SKM-1 (cell line): ENCODE results near the gene GOLGB1.

ENCODE experiments used
- DNase-seq: peaks from one replicate; lab custom pipeline; 2025; ENCODE audit not compliant: unreplicated experiment; lab: John Stamatoyannopoulos, UW

Gene GOLGB1

DNA sequence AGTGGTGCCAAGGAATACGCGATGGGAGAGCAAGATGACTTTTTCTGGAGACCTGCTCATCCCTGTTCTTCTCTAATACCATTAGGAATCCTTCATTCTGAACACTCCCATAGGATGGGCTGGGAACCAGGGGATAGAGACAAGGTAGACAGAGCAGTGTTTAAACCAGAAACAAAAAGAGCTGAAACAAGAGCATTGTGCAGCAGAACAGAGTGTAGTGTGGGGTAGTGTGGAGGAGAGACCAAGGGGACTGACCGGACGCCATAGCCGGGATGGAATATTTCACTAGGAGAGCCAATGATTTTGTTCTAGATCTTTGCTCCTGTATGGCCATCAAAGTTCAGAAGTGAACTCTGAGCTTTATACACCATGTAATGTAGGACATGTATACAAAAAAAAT lies 104.5 kb downstream of the GOLGB1 start:
- DNase-seq = no peak

GRCh38 chr3:121642601-121643314 lies 106.8 kb downstream of the GOLGB1 start:
- no peak for DNase-seq

GRCh38 chr3:121641127-121641526 lies 108.4 kb downstream of the GOLGB1 start:
- no peak for DNase-seq

GRCh38 chr3:121637922-121638321 lies 111.6 kb downstream of the GOLGB1 start:
- no peak for DNase-seq

DNA sequence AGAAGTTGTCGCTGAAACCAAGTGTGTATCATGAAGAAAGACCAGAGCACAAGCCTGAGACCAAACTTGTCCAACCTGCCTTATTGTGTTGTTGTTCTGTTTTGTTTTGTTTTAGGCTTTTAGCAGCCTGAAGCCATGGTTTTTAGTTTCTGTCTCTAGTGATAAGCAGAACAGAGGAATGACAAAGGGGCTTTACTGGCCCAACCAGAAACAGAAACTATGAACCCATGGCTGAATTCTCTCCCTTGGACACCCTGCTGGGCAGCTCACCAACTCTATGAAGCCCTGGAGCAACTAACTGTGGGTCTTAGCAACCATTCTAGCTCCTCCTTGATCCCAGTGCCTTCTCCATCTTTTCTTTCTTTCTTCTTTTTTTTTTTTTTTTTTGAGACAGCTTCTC lies 119.2 kb downstream of the GOLGB1 start:
- no peak for DNase-seq

DNA sequence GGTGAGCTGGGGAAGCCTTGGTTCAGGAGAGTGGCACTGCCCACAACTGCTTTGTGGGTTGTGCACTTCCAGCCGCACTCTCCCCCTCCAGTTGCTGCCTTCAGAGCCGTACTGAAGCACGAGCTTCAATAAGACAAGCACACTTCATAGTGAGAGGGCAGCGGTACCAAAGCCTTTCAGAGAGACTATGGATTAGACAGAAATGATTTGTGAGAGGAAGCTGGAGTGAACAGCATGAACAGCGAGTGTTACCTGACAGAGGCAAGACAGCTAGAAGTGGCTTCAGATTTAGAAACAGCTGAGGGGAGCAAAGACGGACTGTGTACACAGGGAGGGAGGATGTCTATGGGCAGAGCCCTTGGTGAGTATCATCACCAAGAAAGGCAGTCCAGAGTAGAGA lies 119.9 kb downstream of the GOLGB1 start:
- DNase-seq = no peak

DNA sequence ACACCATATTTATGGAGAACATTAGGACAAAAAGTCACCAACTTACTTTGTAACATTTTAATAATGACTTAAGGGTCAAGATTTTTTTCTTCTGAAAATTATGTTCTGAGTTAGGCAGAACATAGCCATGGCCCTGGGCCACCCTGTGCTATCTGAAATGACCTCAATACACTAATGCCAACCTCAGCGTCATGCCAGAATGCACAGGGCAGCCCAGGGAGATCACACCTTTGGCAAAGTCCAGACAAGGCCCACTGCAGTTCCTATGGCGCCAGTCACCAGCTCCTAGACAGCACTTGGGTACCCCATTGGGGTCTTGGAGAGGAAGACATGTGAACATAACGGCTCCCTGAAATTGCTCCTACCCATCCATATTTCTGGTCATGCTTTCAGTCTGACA lies 121.9 kb downstream of the GOLGB1 start:
- DNase-seq = no peak

DNA sequence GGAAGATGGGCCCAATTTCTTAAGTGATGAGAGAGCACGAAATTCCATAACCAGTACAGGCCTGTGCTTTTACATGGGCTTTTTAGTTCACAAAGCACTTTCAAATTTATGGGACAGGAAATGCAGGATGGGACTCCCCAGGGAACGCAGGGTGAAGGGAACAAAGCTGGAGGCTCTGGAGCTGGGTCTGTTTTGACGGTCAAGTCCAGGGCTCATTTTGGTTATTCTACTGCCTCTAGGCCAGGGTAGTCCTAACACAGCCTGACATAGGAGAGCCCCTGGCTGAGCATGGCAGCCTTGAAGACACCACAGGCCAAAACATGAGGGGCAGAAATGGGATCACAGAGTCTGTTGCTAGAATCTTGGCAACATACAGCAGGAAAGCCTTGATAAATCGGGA lies 122.3 kb downstream of the GOLGB1 start:
- no peak for DNase-seq

DNA sequence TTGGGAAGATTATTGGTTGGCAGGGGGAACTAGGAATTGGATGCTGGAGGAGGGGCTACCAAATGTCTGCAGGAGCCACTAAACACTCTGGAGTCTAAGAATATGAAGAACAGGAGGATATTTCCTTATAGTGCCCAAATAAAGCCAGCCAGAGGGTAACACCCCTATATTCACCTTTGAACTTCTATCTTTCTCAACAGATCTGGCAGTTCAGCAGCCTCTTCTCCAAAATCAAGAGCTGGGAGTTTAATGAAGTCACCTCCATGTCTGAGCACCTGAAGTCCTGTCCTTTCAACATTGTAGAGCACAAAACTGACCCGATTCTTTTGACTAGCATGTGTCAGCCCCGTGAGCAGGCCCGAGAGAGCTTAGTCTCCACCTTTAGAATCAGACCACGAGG lies 123.0 kb downstream of the GOLGB1 start:
- DNase-seq = no peak

DNA sequence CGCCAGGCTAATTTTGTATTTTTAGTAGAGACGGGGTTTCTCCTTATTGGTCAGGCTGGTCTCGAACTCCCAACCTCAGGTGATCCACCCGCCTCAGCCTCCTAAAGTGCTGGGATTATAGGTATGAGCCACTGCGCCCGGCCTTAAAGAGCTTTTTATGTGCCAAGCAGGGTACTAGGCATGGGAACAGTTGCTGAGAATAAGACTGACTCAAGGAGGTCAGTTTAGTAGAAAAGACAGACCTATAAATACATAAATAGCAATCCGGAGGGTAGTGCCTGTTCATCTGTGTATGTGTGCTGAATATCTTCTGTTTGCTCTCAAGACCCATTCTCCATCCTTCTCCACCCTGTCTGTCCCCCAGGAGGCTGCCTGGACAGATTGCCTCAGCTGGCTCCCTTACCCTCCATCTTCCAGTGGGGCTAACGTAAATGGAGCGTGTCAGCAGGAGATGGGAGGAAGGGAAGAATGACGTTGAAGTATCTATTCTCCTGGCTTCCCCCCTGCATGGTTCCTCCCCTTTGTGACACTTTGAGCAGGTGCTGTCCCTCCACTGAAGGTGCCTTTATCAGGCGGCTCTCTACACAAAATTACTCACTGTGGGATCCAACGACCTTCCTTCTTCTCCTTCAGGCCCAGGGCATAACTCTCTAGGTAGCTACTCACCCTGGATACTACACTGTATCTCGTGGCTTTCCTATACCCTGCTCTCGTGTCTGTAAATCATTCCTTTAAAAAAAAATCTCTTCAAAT lies 125.2 kb downstream of the GOLGB1 start:
- no peak for DNase-seq

GRCh38 chr3:121621491-121621890 lies 128.1 kb downstream of the GOLGB1 start:
- no peak for DNase-seq

GRCh38 chr3:121619691-121620090 lies 129.8 kb downstream of the GOLGB1 start:
- DNase-seq = no peak
